ENCODE measurements around the gene WDR91.

The WDR91 gene

GRCh38 chr7:135168489-135169140 lies 42.7 kb downstream of the WDR91 start:
- H3K27me3 ChIP-seq (ENCODE audit: insufficient read depth, poor library complexity, severe bottlenecking): no peaks in the 10 kb centered on the region
- no peak for ATAC-seq (ENCODE audit: low read depth)
- H3K27ac ChIP-seq (ENCODE audit: poor library complexity, severe bottlenecking): peak overlapping the region; percentile 93
- peaks cover 8% of the 10 kb centered on the region for H3K4me1 ChIP-seq (ENCODE audit: insufficient read depth, poor library complexity, severe bottlenecking)
- H3K4me3 ChIP-seq (ENCODE audit: severe bottlenecking): no peak overlapping the region
- no peak for DNase-seq (ENCODE audit: low spot score)
- H3K36me3 ChIP-seq (ENCODE audit: low read depth): peaks cover 36% of the 10 kb centered on the region
- TF ChIP-seq, protein P1, sequence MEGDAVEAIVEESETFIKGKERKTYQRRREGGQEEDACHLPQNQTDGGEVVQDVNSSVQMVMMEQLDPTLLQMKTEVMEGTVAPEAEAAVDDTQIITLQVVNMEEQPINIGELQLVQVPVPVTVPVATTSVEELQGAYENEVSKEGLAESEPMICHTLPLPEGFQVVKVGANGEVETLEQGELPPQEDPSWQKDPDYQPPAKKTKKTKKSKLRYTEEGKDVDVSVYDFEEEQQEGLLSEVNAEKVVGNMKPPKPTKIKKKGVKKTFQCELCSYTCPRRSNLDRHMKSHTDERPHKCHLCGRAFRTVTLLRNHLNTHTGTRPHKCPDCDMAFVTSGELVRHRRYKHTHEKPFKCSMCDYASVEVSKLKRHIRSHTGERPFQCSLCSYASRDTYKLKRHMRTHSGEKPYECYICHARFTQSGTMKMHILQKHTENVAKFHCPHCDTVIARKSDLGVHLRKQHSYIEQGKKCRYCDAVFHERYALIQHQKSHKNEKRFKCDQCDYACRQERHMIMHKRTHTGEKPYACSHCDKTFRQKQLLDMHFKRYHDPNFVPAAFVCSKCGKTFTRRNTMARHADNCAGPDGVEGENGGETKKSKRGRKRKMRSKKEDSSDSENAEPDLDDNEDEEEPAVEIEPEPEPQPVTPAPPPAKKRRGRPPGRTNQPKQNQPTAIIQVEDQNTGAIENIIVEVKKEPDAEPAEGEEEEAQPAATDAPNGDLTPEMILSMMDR (IDR thresholded peaks at IDR 0.05; ENCODE audit: poor library complexity, severe bottlenecking): no peak
- no peaks in the 10 kb centered on the region for H3K9me3 ChIP-seq (ENCODE audit: severe bottlenecking)

DNA sequence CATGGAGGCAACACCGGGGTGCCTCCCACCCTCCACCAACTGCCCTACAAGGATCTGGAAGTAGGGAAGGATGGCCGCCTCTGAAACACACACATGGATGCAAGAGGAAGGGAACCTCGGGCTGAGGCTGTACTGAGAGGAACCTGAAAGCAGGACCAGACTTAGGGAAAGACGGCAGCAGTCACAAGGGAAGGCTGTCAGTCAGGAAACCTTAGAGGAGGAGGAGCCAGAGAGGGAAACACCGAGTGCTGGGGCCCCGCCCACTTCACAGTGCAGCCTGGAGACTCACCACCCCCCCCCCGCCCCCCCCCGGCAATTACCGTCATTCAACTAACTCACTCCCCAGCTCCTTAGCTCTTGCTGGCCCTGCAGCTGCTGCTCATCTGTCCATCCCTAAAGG lies 43.3 kb downstream of the WDR91 start:
- Histone ChIP-seq H3K27ac (ENCODE audit: poor library complexity, severe bottlenecking) (no peak overlapping the region), H3K36me3 (ENCODE audit: low read depth) (peaks cover 36% of the 10 kb centered on the region), H3K4me1 (ENCODE audit: insufficient read depth, poor library complexity, severe bottlenecking) (peaks cover 8% of the 10 kb centered on the region), H3K4me3 (ENCODE audit: severe bottlenecking) (no peak overlapping the region), H3K9me3 (ENCODE audit: severe bottlenecking) (no peaks in the 10 kb centered on the region), H3K27me3 (ENCODE audit: insufficient read depth, poor library complexity, severe bottlenecking) (no peaks in the 10 kb centered on the region)
- DNase-seq (ENCODE audit: low spot score) (no peak), ATAC-seq (ENCODE audit: low read depth) (no peak)
- TF ChIP-seq, protein P1 (IDR thresholded peaks at IDR 0.05; ENCODE audit: poor library complexity, severe bottlenecking): no peak

- DNase-seq (ENCODE audit: low spot score) (no peak), ATAC-seq (ENCODE audit: low read depth) (no peak)
- H3K27ac ChIP-seq (ENCODE audit: poor library complexity, severe bottlenecking): no peak overlapping the region
- H3K4me1 ChIP-seq (ENCODE audit: insufficient read depth, poor library complexity, severe bottlenecking): peaks cover 8% of the 10 kb centered on the region
- no peaks in the 10 kb centered on the region for H3K27me3 ChIP-seq (ENCODE audit: insufficient read depth, poor library complexity, severe bottlenecking)
- TF ChIP-seq, protein P1 (IDR thresholded peaks at IDR 0.05; ENCODE audit: poor library complexity, severe bottlenecking): no peak
- H3K36me3 ChIP-seq (ENCODE audit: low read depth): peaks cover 36% of the 10 kb centered on the region
- H3K9me3 ChIP-seq (ENCODE audit: severe bottlenecking): no peaks in the 10 kb centered on the region
- no peak overlapping the region for H3K4me3 ChIP-seq (ENCODE audit: severe bottlenecking)
Observed at GRCh38 chr7:135167365-135167917, 43.9 kb downstream of the WDR91 start.

DNA sequence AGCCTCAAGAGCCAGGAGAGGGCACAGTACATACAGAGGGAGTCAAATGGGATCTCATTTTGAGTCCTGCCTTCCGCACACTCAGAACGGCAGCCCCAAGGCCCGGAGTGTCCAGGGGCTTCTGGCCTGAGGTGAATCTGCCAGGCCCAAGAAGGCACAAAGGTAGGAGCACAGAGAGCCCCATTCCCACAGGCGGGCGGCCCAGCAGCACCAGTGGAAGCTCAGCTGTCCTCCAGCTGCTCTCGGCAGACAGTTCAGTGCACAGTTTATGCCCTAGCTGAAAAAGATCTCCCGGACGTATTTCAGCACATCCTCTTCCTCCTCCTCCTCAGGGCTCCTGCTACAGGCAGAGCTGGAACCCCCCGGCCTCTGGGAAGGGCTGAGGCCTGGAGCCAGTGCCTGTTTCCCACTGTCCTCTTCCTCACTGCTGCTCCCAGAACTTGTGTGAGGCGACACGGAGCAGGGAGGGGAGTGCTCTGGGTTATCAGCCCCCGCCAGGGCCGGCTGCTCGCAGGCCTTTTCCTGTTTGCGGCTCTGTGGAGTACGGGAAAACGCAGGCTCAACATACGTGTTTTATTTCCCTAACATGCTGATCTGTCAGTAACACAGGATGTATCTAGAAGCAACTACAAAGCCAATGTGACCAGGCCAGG lies 44.9 kb downstream of the WDR91 start:
- Histone ChIP-seq H3K36me3 (ENCODE audit: low read depth) (peaks cover 36% of the 10 kb centered on the region), H3K4me1 (ENCODE audit: insufficient read depth, poor library complexity, severe bottlenecking) (peaks cover 8% of the 10 kb centered on the region), H3K4me3 (ENCODE audit: severe bottlenecking) (no peak overlapping the region), H3K27ac (ENCODE audit: poor library complexity, severe bottlenecking) (no peak overlapping the region), H3K9me3 (ENCODE audit: severe bottlenecking) (peaks cover 2% of the 10 kb centered on the region), H3K27me3 (ENCODE audit: insufficient read depth, poor library complexity, severe bottlenecking) (no peaks in the 10 kb centered on the region)
- no peak for ATAC-seq (ENCODE audit: low read depth)
- TF ChIP-seq, protein P1 (IDR thresholded peaks at IDR 0.05; ENCODE audit: poor library complexity, severe bottlenecking): no peak
- no peak for DNase-seq (ENCODE audit: low spot score)

- peaks cover 36% of the 10 kb centered on the region for H3K36me3 ChIP-seq (ENCODE audit: low read depth)
- H3K27me3 ChIP-seq (ENCODE audit: insufficient read depth, poor library complexity, severe bottlenecking): no peaks in the 10 kb centered on the region
- TF ChIP-seq, protein P1 (IDR thresholded peaks at IDR 0.05; ENCODE audit: poor library complexity, severe bottlenecking): no peak
- H3K4me3 ChIP-seq (ENCODE audit: severe bottlenecking): no peak overlapping the region
- no peak overlapping the region for H3K27ac ChIP-seq (ENCODE audit: poor library complexity, severe bottlenecking)
- ATAC-seq (ENCODE audit: low read depth): no peak
- H3K9me3 ChIP-seq (ENCODE audit: severe bottlenecking): peaks cover 2% of the 10 kb centered on the region
- DNase-seq (ENCODE audit: low spot score): no peak
- H3K4me1 ChIP-seq (ENCODE audit: insufficient read depth, poor library complexity, severe bottlenecking): peaks cover 5% of the 10 kb centered on the region
Observed at GRCh38 chr7:135165862-135166261, 45.5 kb downstream of the WDR91 start.

Measured in RWPE2 (cell line).